Loucy (cell line): ENCODE measurements around the gene OBP2B.

Source experiments
- H2AFZ ChIP-seq: fragments of 200-600 bp; sonication (generic); 2 replicates; pipeline ENCODE4 v1.6.0; 2016; ENCODE audit warnings: antibody characterized with exemption, mild to moderate bottlenecking, low read length, moderate library complexity
- H3F3A ChIP-seq: fragments of 200-600 bp; 2 replicates; pipeline ENCODE4 v1.6.0; 2016; ENCODE audit warnings: antibody characterized with exemption, low read depth, mild to moderate bottlenecking
- H3K27me3 ChIP-seq: fragments of 200-600 bp; sonication (generic); 2 replicates; pipeline ENCODE4 v1.6.1; 2014; ENCODE audit warnings: low read length, mild to moderate bottlenecking; ENCODE audit not compliant: insufficient read depth, poor library complexity, severe bottlenecking
- H3K36me3 ChIP-seq: fragments of 200-600 bp; sonication (generic); 2 replicates; pipeline ENCODE4 v1.6.1; 2016; ENCODE audit warnings: low read length; ENCODE audit not compliant: insufficient read depth
- H3K4me1 ChIP-seq: fragments of 200-600 bp; sonication (generic); 2 replicates; pipeline ENCODE4 v1.5.1; 2014; ENCODE audit warnings: low read length, mild to moderate bottlenecking; ENCODE audit not compliant: insufficient read depth, poor library complexity, severe bottlenecking
- H3K4me2 ChIP-seq: fragments of 200-600 bp; sonication (generic); 2 replicates; pipeline ENCODE4 v1.6.0; 2014; ENCODE audit warnings: antibody characterized with exemption, low read length, low read depth, mild to moderate bottlenecking; ENCODE audit not compliant: poor library complexity, severe bottlenecking
- H3K4me3 ChIP-seq: fragments of 200-600 bp; sonication (generic); 2 replicates; pipeline ENCODE4 v1.5.1; 2014; ENCODE audit warnings: low read length, mild to moderate bottlenecking, mixed read lengths; ENCODE audit not compliant: poor library complexity, severe bottlenecking
- H3K79me2 ChIP-seq: fragments of 200-600 bp; sonication (generic); 2 replicates; pipeline ENCODE4 v1.6.1; 2014; ENCODE audit warnings: low read length; ENCODE audit not compliant: insufficient read depth
- H3K9ac ChIP-seq: fragments of 200-600 bp; sonication (generic); 2 replicates; pipeline ENCODE4 v1.6.0; 2014; ENCODE audit warnings: mild to moderate bottlenecking, low read depth, low read length, moderate library complexity; ENCODE audit not compliant: poor library complexity, severe bottlenecking
- H3K9me2 ChIP-seq: fragments of 200-600 bp; sonication (generic); replicated peaks from 2 replicates; pipeline ENCODE4 v1.6.1; 2016; ENCODE audit warnings: low read depth, low read length, mixed read lengths
- H3K9me3 ChIP-seq: fragments of 200-600 bp; sonication (generic); 2 replicates; pipeline ENCODE4 v1.6.1; 2014; ENCODE audit warnings: mild to moderate bottlenecking, antibody characterized with exemption, low read length, low read depth; ENCODE audit not compliant: insufficient read depth
- H4K20me1 ChIP-seq: fragments of 200-600 bp; sonication (generic); 2 replicates; pipeline ENCODE4 v1.6.0; 2014; ENCODE audit warnings: antibody characterized with exemption, low read length, mild to moderate bottlenecking; ENCODE audit not compliant: insufficient read depth, poor library complexity, severe bottlenecking
- CTCF ChIP-seq: fragments of 200-600 bp; sonication (generic); conservative IDR thresholded peaks from 2 replicates; pipeline ENCODE4 v1.5.1; 2014; ENCODE audit warnings: mild to moderate bottlenecking, antibody characterized with exemption, low read length
- EZH2phosphoT487 ChIP-seq: fragments of 200-600 bp; IDR thresholded peaks from 2 replicates; pipeline ENCODE4 v1.6.1; 2018; ENCODE audit warnings: antibody characterized with exemption, mild to moderate bottlenecking, moderate library complexity, borderline replicate concordance

OBP2B gene

GRCh38 chr9:133200631-133201030 lies 8.4 kb downstream of the OBP2B start:
- Histone ChIP-seq H3K4me2 (no peak overlapping the region), H3K9me3 (no peaks in the 10 kb centered on the region), H2AFZ (no peak overlapping the region), H4K20me1 (no peaks in the 10 kb centered on the region), H3F3A (no peaks in the 10 kb centered on the region), H3K27me3 (no peaks in the 10 kb centered on the region), H3K4me1 (no peaks in the 10 kb centered on the region), H3K4me3 (no peak overlapping the region), H3K79me2 (no peaks in the 10 kb centered on the region), H3K9me2 (no peaks in the 10 kb centered on the region), H3K36me3 (no peaks in the 10 kb centered on the region), H3K9ac (no peak overlapping the region)
- no peak for TF ChIP-seq EZH2phosphoT487
- TF ChIP-seq CTCF = no peak

- H3K9me2 ChIP-seq = no peaks in the 10 kb centered on the region
- H3K27me3 ChIP-seq = no peaks in the 10 kb centered on the region
- H2AFZ ChIP-seq = no peak overlapping the region
- H3K4me1 ChIP-seq = no peaks in the 10 kb centered on the region
- no peak overlapping the region for H3K4me3 ChIP-seq
- H3K4me2 ChIP-seq = no peak overlapping the region
- no peak for TF ChIP-seq EZH2phosphoT487
- no peak for TF ChIP-seq CTCF
- H3F3A ChIP-seq = no peaks in the 10 kb centered on the region
- no peak overlapping the region for H3K9ac ChIP-seq
- no peaks in the 10 kb centered on the region for H3K9me3 ChIP-seq
- H3K36me3 ChIP-seq = no peaks in the 10 kb centered on the region
- H3K79me2 ChIP-seq = no peaks in the 10 kb centered on the region
- no peaks in the 10 kb centered on the region for H4K20me1 ChIP-seq
These were observed 9.3 kb downstream of the OBP2B start for GRCh38 chr9:133199648-133200321.

GRCh38 chr9:133195029-133195428 lies 14.0 kb downstream of the OBP2B start:
- Histone ChIP-seq H3K9me3 (no peaks in the 10 kb centered on the region), H3K79me2 (no peaks in the 10 kb centered on the region), H3K4me3 (no peak overlapping the region), H3K9ac (no peak overlapping the region), H3K4me2 (no peak overlapping the region), H3K36me3 (no peaks in the 10 kb centered on the region), H2AFZ (no peak overlapping the region), H3K9me2 (no peaks in the 10 kb centered on the region), H3F3A (no peaks in the 10 kb centered on the region), H3K27me3 (no peaks in the 10 kb centered on the region), H3K4me1 (no peaks in the 10 kb centered on the region), H4K20me1 (no peaks in the 10 kb centered on the region)
- no peak for TF ChIP-seq EZH2phosphoT487
- no peak for TF ChIP-seq CTCF
